ENCODE measurements around the gene NSD1. TPM values are rescaled to one million over a fixed set of nuclear protein-coding genes. Genes with fewer than 3 reads are reported as not detected.

The NSD1 gene
- total RNA-seq, 1 donor from 2014 or later: 103 TPM

- H3K4me3 Mint-ChIP-seq (ENCODE audit: low read depth): no peak overlapping the region
- no peaks in the 10 kb centered on the region for H3K9me3 Mint-ChIP-seq
- DNase-seq (ENCODE audit: low spot score): no peak
- H3K27ac Mint-ChIP-seq: no peak overlapping the region
- H3K36me3 Mint-ChIP-seq (ENCODE audit: low read depth): no peaks in the 10 kb centered on the region
- H3K27me3 Mint-ChIP-seq (ENCODE audit: low read depth): peaks cover 2% of the 10 kb centered on the region
- H3K4me1 Mint-ChIP-seq (ENCODE audit: low read depth): no peaks in the 10 kb centered on the region
- intact Hi-C loops (cut with micrococcal nuclease): no loop called here
These were observed 32.9 kb upstream of the NSD1 start for GRCh38 chr5:177100714-177101121.

GRCh38 chr5:177103523-177104253, 29.9 kb upstream of the NSD1 start:
- intact Hi-C loops (cut with micrococcal nuclease): no loop called here
- Mint-ChIP-seq H3K9me3 (no peaks in the 10 kb centered on the region), H3K27me3 (ENCODE audit: low read depth) (peaks cover 2% of the 10 kb centered on the region), H3K36me3 (ENCODE audit: low read depth) (no peaks in the 10 kb centered on the region), H3K4me1 (ENCODE audit: low read depth) (no peaks in the 10 kb centered on the region), H3K27ac (no peak overlapping the region), H3K4me3 (ENCODE audit: low read depth) (no peak overlapping the region)
- no peak for DNase-seq (ENCODE audit: low spot score)

GRCh38 chr5:177105691-177106476, 27.7 kb upstream of the NSD1 start:
- H3K4me3 Mint-ChIP-seq (ENCODE audit: low read depth): no peak overlapping the region
- H3K4me1 Mint-ChIP-seq (ENCODE audit: low read depth): no peaks in the 10 kb centered on the region
- intact Hi-C loops (cut with micrococcal nuclease): no loop called here
- H3K27ac Mint-ChIP-seq: no peak overlapping the region
- peaks cover 5% of the 10 kb centered on the region for H3K27me3 Mint-ChIP-seq (ENCODE audit: low read depth)
- H3K9me3 Mint-ChIP-seq: no peaks in the 10 kb centered on the region
- DNase-seq (ENCODE audit: low spot score): no peak
- H3K36me3 Mint-ChIP-seq (ENCODE audit: low read depth): no peaks in the 10 kb centered on the region

GRCh38 chr5:177107159-177107558, 26.4 kb upstream of the NSD1 start:
- H3K4me1 Mint-ChIP-seq (ENCODE audit: low read depth): no peaks in the 10 kb centered on the region
- H3K27ac Mint-ChIP-seq: no peak overlapping the region
- H3K9me3 Mint-ChIP-seq: no peaks in the 10 kb centered on the region
- no peaks in the 10 kb centered on the region for H3K36me3 Mint-ChIP-seq (ENCODE audit: low read depth)
- peaks cover 5% of the 10 kb centered on the region for H3K27me3 Mint-ChIP-seq (ENCODE audit: low read depth)
- no peak overlapping the region for H3K4me3 Mint-ChIP-seq (ENCODE audit: low read depth)
- DNase-seq (ENCODE audit: low spot score): no peak
- intact Hi-C loops (cut with micrococcal nuclease): no loop called here

- H3K27ac Mint-ChIP-seq: no peak overlapping the region
- H3K9me3 Mint-ChIP-seq: no peaks in the 10 kb centered on the region
- no peak for DNase-seq (ENCODE audit: low spot score)
- no peaks in the 10 kb centered on the region for H3K36me3 Mint-ChIP-seq (ENCODE audit: low read depth)
- peaks cover 5% of the 10 kb centered on the region for H3K4me1 Mint-ChIP-seq (ENCODE audit: low read depth)
- H3K27me3 Mint-ChIP-seq (ENCODE audit: low read depth): peaks cover 5% of the 10 kb centered on the region
- intact Hi-C loops (cut with micrococcal nuclease): loop anchor here (5.0 kb wide), 3 partner anchors 38 to 448 kb away; partner anchors contain the start of gene PDLIM7
- H3K4me3 Mint-ChIP-seq (ENCODE audit: low read depth): no peak overlapping the region
These were observed 23.8 kb upstream of the NSD1 start for GRCh38 chr5:177109810-177110209.

- Mint-ChIP-seq H3K4me1 (ENCODE audit: low read depth) (peaks cover 11% of the 10 kb centered on the region), H3K27ac (no peak overlapping the region), H3K4me3 (ENCODE audit: low read depth) (no peak overlapping the region), H3K9me3 (no peaks in the 10 kb centered on the region), H3K36me3 (ENCODE audit: low read depth) (no peaks in the 10 kb centered on the region), H3K27me3 (ENCODE audit: low read depth) (peaks cover 5% of the 10 kb centered on the region)
- intact Hi-C loops (cut with micrococcal nuclease): loop anchor here (2.0 to 5.0 kb wide), 4 partner anchors 40 to 450 kb away; partner anchors contain the start of gene PDLIM7
- peak; percentile 49 for DNase-seq (ENCODE audit: low spot score)
These were observed 21.7 kb upstream of the NSD1 start for GRCh38 chr5:177111720-177112394.

- DNase-seq (ENCODE audit: low spot score): no peak
- H3K36me3 Mint-ChIP-seq (ENCODE audit: low read depth): no peaks in the 10 kb centered on the region
- peaks cover 14% of the 10 kb centered on the region for H3K4me1 Mint-ChIP-seq (ENCODE audit: low read depth)
- H3K4me3 Mint-ChIP-seq (ENCODE audit: low read depth): no peak overlapping the region
- peaks cover 5% of the 10 kb centered on the region for H3K27me3 Mint-ChIP-seq (ENCODE audit: low read depth)
- H3K27ac Mint-ChIP-seq: no peak overlapping the region
- intact Hi-C loops (cut with micrococcal nuclease): loop anchor here (2.0 to 5.0 kb wide), 4 partner anchors 40 to 450 kb away; partner anchors contain the start of gene PDLIM7
- H3K9me3 Mint-ChIP-seq: no peaks in the 10 kb centered on the region
These were observed 20.9 kb upstream of the NSD1 start for GRCh38 chr5:177112589-177113220.

GRCh38 chr5:177113566-177114424, 19.8 kb upstream of the NSD1 start:
- Mint-ChIP-seq H3K36me3 (ENCODE audit: low read depth) (no peaks in the 10 kb centered on the region), H3K9me3 (no peaks in the 10 kb centered on the region), H3K4me1 (ENCODE audit: low read depth) (peaks cover 14% of the 10 kb centered on the region), H3K4me3 (ENCODE audit: low read depth) (no peak overlapping the region), H3K27ac (peak overlapping the region; percentile 34), H3K27me3 (ENCODE audit: low read depth) (peaks cover 5% of the 10 kb centered on the region)
- intact Hi-C loops (cut with micrococcal nuclease): loop anchor here (2.0 to 5.0 kb wide), 4 partner anchors 41 to 451 kb away; partner anchors contain the start of gene PDLIM7
- DNase-seq (ENCODE audit: low spot score): peak; percentile 72

- Mint-ChIP-seq H3K27ac (peak overlapping the region; percentile 63), H3K9me3 (no peaks in the 10 kb centered on the region), H3K36me3 (ENCODE audit: low read depth) (no peaks in the 10 kb centered on the region), H3K4me1 (ENCODE audit: low read depth) (peaks cover 14% of the 10 kb centered on the region), H3K27me3 (ENCODE audit: low read depth) (no peaks in the 10 kb centered on the region), H3K4me3 (ENCODE audit: low read depth) (peak overlapping the region; percentile 59)
- intact Hi-C loops (cut with micrococcal nuclease): loop anchor here (1.0 to 5.0 kb wide), 2 partner anchors 16 to 50 kb away; partner anchors contain the start of gene NSD1
- peak; percentile 75 for DNase-seq (ENCODE audit: low spot score)
These were observed 16.8 kb upstream of the NSD1 start for GRCh38 chr5:177116631-177117373.

- no peak overlapping the region for H3K4me3 Mint-ChIP-seq (ENCODE audit: low read depth)
- H3K36me3 Mint-ChIP-seq (ENCODE audit: low read depth): no peaks in the 10 kb centered on the region
- DNase-seq (ENCODE audit: low spot score): no peak
- H3K27ac Mint-ChIP-seq: no peak overlapping the region
- peaks cover 14% of the 10 kb centered on the region for H3K4me1 Mint-ChIP-seq (ENCODE audit: low read depth)
- no peaks in the 10 kb centered on the region for H3K9me3 Mint-ChIP-seq
- intact Hi-C loops (cut with micrococcal nuclease): loop anchor here (1.0 to 5.0 kb wide), 2 partner anchors 16 to 50 kb away; partner anchors contain the start of gene NSD1
- H3K27me3 Mint-ChIP-seq (ENCODE audit: low read depth): no peaks in the 10 kb centered on the region
These were observed 16.0 kb upstream of the NSD1 start for GRCh38 chr5:177117441-177118045.

- Mint-ChIP-seq H3K4me3 (ENCODE audit: low read depth) (no peak overlapping the region), H3K27ac (no peak overlapping the region)
These were observed 11.0 kb upstream of the NSD1 start for GRCh38 chr5:177122566-177122965.

More at GRCh38 chr5:177122566-177122965, 11.0 kb upstream of the NSD1 start:
- H3K27me3 Mint-ChIP-seq (ENCODE audit: low read depth): peaks cover 4% of the 10 kb centered on the region
- intact Hi-C loops (cut with micrococcal nuclease): no loop called here
- DNase-seq (ENCODE audit: low spot score): no peak
- no peaks in the 10 kb centered on the region for H3K4me1 Mint-ChIP-seq (ENCODE audit: low read depth)
- no peaks in the 10 kb centered on the region for H3K36me3 Mint-ChIP-seq (ENCODE audit: low read depth)
- no peaks in the 10 kb centered on the region for H3K9me3 Mint-ChIP-seq

Data from activated T-helper 2 cell treated with anti-CD3 and anti-CD28 coated beads, Interferon-gamma antibody, Interleukin-2, Interleukin-4, amounts not matched to agents 10 μg/mL and 5 μg/mL and 100 μg/mL, durations not matched to agents 14 hours and 24 hours and 36 hours (primary cell).